Fibroblast of lung (primary cell): Measurements from ENCODE around the gene EPAS1. TPM values are rescaled to one million over a fixed set of nuclear protein-coding genes. Genes with fewer than 3 reads are reported as not detected.

ENCODE experiments used
- DNase-seq, 2 donors: peaks; one replicate each; pipeline versions ENCODE4 v3.0.0 to v3.0.0-alpha.2; 2010; ENCODE audit warnings: low read depth in 2 of 2
- H2AFZ ChIP-seq: 2 replicates; pipeline ENCODE4 v1.5.1; 2012; ENCODE audit warnings: low read length, control low read depth, inconsistent platforms
- H3K27ac ChIP-seq: 2 replicates; pipeline ENCODE4 v1.5.1; 2011; ENCODE audit warnings: low read length, control low read depth; ENCODE audit not compliant: insufficient read depth
- H3K27me3 ChIP-seq: 2 replicates; pipeline ENCODE4 v1.5.1; 2011; ENCODE audit warnings: mild to moderate bottlenecking, low read length; ENCODE audit not compliant: control insufficient read depth, insufficient read depth
- H3K36me3 ChIP-seq: 2 replicates; pipeline ENCODE4 v1.5.1; 2011; ENCODE audit warnings: low read length; ENCODE audit not compliant: control insufficient read depth, insufficient read depth
- H3K4me1 ChIP-seq: 2 replicates; pipeline ENCODE4 v1.5.1; 2011; ENCODE audit warnings: low read length; ENCODE audit not compliant: control insufficient read depth, insufficient read depth; ENCODE audit errors: extremely low read depth
- H3K4me2 ChIP-seq: 2 replicates; pipeline ENCODE4 v1.5.1; 2011; ENCODE audit warnings: low read length, control low read depth; ENCODE audit not compliant: insufficient read depth; ENCODE audit errors: extremely low read depth
- H3K4me3 ChIP-seq, 4 experiments: fragments of 200-600 bp in 1 of 4; sonication (generic) in 1 of 4; replicated peaks in 1 of 4; 2 replicates each; pipeline ENCODE4 v1.5.1; 2011 to 2016; ENCODE audit warnings: low read length in 4 of 4, low read depth in 3 of 4, mild to moderate bottlenecking in 3 of 4, control low read depth in 2 of 4, inconsistent platforms in 1 of 4, mixed read lengths in 1 of 4; ENCODE audit not compliant: insufficient read depth in 1 of 4; ENCODE audit errors: control extremely low read depth in 1 of 4
- H3K79me2 ChIP-seq: 2 replicates; pipeline ENCODE4 v1.5.1; 2012; ENCODE audit warnings: mild to moderate bottlenecking, low read length, inconsistent platforms; ENCODE audit not compliant: control insufficient read depth, insufficient read depth
- H3K9ac ChIP-seq: 2 replicates; pipeline ENCODE4 v1.5.1; 2011; ENCODE audit warnings: mild to moderate bottlenecking, low read length, control low read depth; ENCODE audit not compliant: insufficient read depth
- H3K9me3 ChIP-seq: 2 replicates; pipeline ENCODE4 v1.5.1; 2012; ENCODE audit warnings: low read depth, low read length; ENCODE audit not compliant: control insufficient read depth, insufficient read depth
- H4K20me1 ChIP-seq: 2 replicates; pipeline ENCODE4 v1.5.1; 2011; ENCODE audit warnings: low read length; ENCODE audit not compliant: control insufficient read depth, insufficient read depth; ENCODE audit errors: extremely low read depth
- EZH2 ChIP-seq: IDR thresholded peaks from 2 replicates; pipeline ENCODE4 v1.5.1; 2012; ENCODE audit warnings: low read length, control low read depth, mild to moderate bottlenecking; ENCODE audit errors: missing control alignments
- polyA plus RNA-seq, 2 donors: library from polyadenylated mRNA; depleted of rRNA in 1 of 2; stranded (reverse) in 1 of 2; unstranded in 1 of 2; fragments of >200 nt; gene quantifications; 2 replicates each; pipeline ENCODE4 v1.2.1, GENCODE V29; 2011 to 2012; ENCODE audit warnings: missing spikeins in 1 of 2
- total RNA-seq: library from RNA; depleted of rRNA; stranded (reverse); fragments of >200 nt; gene quantifications from 2 replicates; pipeline ENCODE4 v1.2.1, GENCODE V29; 2014
- TF ChIP-seq, protein P1 (sequence below), 2 donors: IDR thresholded peaks in 1 of 2; conservative IDR thresholded peaks in 1 of 2; 1 replicate in 1 of 2; 2 replicates in 1 of 2; pipeline ENCODE4 v1.5.1; 2011 to 2012; ENCODE audit warnings: low read length in 2 of 2, control low read depth in 1 of 2, inconsistent platforms in 1 of 2, low read depth in 1 of 2, mild to moderate bottlenecking in 1 of 2

The EPAS1 gene
- total and polyA plus RNA-seq, 2 donors (not counting 1 experiment from before 2014, with no cell fraction given), result 120 to 941 TPM

DNA sequence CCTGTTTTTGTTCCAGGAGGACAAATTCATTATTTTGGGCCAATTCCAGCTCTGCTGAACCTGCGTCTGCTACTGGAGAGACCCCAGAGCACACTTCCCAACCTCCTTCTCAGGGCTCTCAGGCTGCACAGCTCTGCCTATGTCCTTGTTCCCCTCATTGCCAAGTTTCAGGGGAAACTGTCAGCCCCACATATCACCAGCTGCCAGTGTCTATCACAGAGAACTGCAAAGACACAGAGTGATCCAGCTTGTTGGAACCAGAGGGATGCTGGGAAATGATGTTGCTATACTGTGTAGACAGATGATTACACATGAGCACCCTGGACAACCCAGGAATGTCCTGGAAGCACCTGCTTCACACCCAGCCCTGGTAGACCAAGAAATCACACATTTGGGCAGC is 114.8 kb downstream of the EPAS1 start:
- H3K9me3 ChIP-seq, result no peaks in the 10 kb centered on the region
- H3K4me1 ChIP-seq, result peaks cover 2% of the 10 kb centered on the region
- no peak overlapping the region for H3K4me2 ChIP-seq
- TF ChIP-seq, protein P1, sequence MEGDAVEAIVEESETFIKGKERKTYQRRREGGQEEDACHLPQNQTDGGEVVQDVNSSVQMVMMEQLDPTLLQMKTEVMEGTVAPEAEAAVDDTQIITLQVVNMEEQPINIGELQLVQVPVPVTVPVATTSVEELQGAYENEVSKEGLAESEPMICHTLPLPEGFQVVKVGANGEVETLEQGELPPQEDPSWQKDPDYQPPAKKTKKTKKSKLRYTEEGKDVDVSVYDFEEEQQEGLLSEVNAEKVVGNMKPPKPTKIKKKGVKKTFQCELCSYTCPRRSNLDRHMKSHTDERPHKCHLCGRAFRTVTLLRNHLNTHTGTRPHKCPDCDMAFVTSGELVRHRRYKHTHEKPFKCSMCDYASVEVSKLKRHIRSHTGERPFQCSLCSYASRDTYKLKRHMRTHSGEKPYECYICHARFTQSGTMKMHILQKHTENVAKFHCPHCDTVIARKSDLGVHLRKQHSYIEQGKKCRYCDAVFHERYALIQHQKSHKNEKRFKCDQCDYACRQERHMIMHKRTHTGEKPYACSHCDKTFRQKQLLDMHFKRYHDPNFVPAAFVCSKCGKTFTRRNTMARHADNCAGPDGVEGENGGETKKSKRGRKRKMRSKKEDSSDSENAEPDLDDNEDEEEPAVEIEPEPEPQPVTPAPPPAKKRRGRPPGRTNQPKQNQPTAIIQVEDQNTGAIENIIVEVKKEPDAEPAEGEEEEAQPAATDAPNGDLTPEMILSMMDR (conservative IDR thresholded peaks at IDR 0.05 in 1 of 2, IDR thresholded peaks at IDR 0.05 in 1 of 2; ENCODE audit: low read depth in 1 of 2, low read length in 2 of 2), result no peak
- no peak for TF ChIP-seq EZH2
- H3K9ac ChIP-seq, result no peak overlapping the region
- DNase-seq, result no peak
- H3K79me2 ChIP-seq, result no peaks in the 10 kb centered on the region
- no peaks in the 10 kb centered on the region for H3K36me3 ChIP-seq
- no peak overlapping the region for H3K4me3 ChIP-seq
- no peak overlapping the region for H3K27ac ChIP-seq
- no peaks in the 10 kb centered on the region for H4K20me1 ChIP-seq
- no peaks in the 10 kb centered on the region for H3K27me3 ChIP-seq
- no peak overlapping the region for H2AFZ ChIP-seq

DNA sequence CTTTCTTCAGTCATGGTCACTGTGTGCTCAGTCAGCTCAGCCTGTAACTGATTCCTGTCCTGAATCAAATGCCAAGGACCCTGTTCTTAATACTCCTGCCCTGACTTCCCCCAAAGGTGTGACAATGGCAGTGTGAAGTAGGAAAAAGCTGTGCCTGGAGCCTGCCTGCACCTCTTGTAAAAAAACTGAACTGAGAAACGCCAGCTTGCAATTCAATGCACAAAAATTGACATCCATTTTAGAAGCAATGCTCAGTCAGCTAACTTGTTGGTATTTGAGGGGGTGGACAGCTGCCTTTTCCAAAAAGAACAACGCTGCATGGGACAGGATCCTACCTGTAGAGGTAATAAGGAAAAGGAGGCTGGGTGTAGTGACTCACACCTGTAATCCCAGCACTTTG is 115.9 kb downstream of the EPAS1 start:
- Histone ChIP-seq H3K27me3 (no peaks in the 10 kb centered on the region), H3K27ac (no peak overlapping the region), H3K79me2 (no peaks in the 10 kb centered on the region), H3K9me3 (no peaks in the 10 kb centered on the region), H3K4me2 (no peak overlapping the region), H2AFZ (no peak overlapping the region), H3K4me3 (no peak overlapping the region), H3K4me1 (peaks cover 2% of the 10 kb centered on the region), H3K9ac (no peak overlapping the region), H4K20me1 (no peaks in the 10 kb centered on the region), H3K36me3 (no peaks in the 10 kb centered on the region)
- no peak for DNase-seq
- no peak for TF ChIP-seq EZH2
- TF ChIP-seq, protein P1 (conservative IDR thresholded peaks at IDR 0.05 in 1 of 2, IDR thresholded peaks at IDR 0.05 in 1 of 2; ENCODE audit: low read depth in 1 of 2, low read length in 2 of 2), result no peak

DNA sequence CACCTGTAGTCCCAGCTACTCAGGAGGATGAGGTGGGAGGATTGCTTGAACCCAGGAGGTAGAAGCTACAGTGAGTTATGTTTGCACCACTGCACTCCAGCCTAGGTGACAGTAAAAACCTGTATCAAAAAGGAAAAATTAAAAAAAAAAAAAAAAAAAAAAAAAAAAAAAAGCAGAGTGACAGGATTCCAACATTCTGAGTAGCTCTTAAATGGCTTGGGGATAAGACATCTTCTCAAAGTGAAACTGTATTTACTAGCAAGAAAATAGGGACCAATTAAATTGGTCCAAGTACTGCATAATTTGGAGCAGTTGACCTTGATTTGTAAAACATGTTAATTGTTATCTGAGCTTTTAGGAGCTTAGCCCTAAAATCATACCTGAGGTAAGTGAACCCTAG is 116.4 kb downstream of the EPAS1 start:
- Histone ChIP-seq H3K27ac (no peak overlapping the region), H3K27me3 (no peaks in the 10 kb centered on the region), H3K4me2 (no peak overlapping the region), H3K36me3 (no peaks in the 10 kb centered on the region), H3K4me1 (peaks cover 2% of the 10 kb centered on the region), H3K79me2 (no peaks in the 10 kb centered on the region), H3K9ac (no peak overlapping the region), H2AFZ (no peak overlapping the region), H3K9me3 (no peaks in the 10 kb centered on the region), H4K20me1 (no peaks in the 10 kb centered on the region), H3K4me3 (no peak overlapping the region)
- TF ChIP-seq EZH2, result no peak
- DNase-seq, result no peak
